Keratinocyte (primary cell): Measurements from ENCODE around the gene PLXNA2.

Experiments used
- CTCF ChIP-seq, 3 experiments: IDR thresholded peaks in 1 of 3; conservative IDR thresholded peaks in 1 of 3; optimal IDR thresholded peaks in 1 of 3; 2 replicates in 2 of 3; 3 replicates in 1 of 3; pipeline versions ENCODE3 to v1.5.1; 2011; ENCODE audit warnings: low read length in 3 of 3, mild to moderate bottlenecking in 3 of 3, moderate library complexity in 2 of 3, control low read depth in 1 of 3, inconsistent platforms in 1 of 3; ENCODE audit not compliant: insufficient read depth in 2 of 3; ENCODE audit errors: extremely low read depth in 1 of 3
- EZH2 ChIP-seq: IDR thresholded peaks from one replicate; pipeline ENCODE4 v1.6.1; 2012; ENCODE audit warnings: inconsistent platforms, mild to moderate bottlenecking, low read length, moderate library complexity

- TF ChIP-seq CTCF (optimal IDR thresholded peaks at IDR 0.05 in 1 of 3, IDR thresholded peaks at IDR 0.05 in 1 of 3, conservative IDR thresholded peaks at IDR 0.05 in 1 of 3; ENCODE audit: extremely low read depth in 1 of 3, insufficient read depth in 2 of 3, low read length in 3 of 3) (no peak), EZH2 (no peak)
These were observed 59.9 kb downstream of the PLXNA2 start for GRCh38 chr1:208183977-208184911.
